ENCODE data around the gene CIAO2A. TPM values are rescaled to one million over a fixed set of nuclear protein-coding genes. Genes with fewer than 3 reads are reported as not detected.
"Not testable (repeated sequence)": the region's sequence is repeated elsewhere in the genome, so short reads cannot be mapped to it uniquely, and the experiment has no call there.

Gene CIAO2A
- total RNA-seq, 2 experiments from 2014 or later, result 78.7 to 84.7 TPM

DNA sequence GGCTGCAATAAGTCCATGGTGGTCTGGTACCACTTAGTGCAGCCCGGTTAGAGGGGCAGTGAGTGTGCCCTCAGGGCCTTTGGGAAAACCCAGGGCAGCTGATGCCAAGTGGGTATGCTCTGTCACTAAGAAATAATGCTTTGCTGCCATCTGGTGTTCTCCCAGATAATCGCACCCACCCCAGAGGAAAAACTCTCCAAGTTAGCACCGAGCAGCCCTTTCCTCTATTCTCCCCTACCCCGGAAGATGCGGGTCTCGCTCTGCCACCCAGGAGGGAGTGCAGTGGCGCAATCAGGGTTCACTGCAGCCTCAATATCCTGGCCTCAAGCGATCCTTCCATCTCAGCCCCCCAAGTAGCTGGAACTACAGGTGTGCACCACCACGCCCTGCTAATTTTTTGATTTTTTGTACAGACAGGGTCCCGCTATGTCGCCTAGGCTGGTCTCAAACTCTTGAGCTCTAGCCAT lies 26.0 kb downstream of the CIAO2A start:
- H3K4me2 ChIP-seq (ENCODE audit: low read length), result peak overlapping the region; percentile 49
- CTCF ChIA-PET (ENCODE audit: unreplicated experiment), result interaction anchor here (0.6 to 1.6 kb wide), 4 partner anchors 25 to 812 kb away, joined by 3 to 8 read pairs (median 4); no protein-coding TSS in a partner anchor
- no TSS peak for BruUV-seq (replicated peaks)
- H3K4me1 ChIP-seq (ENCODE audit: insufficient read depth, low read length, poor library complexity, severe bottlenecking), result peaks cover 17% of the 10 kb centered on the region
- peak overlapping the region; percentile 9 for H3K4me3 ChIP-seq (ENCODE audit: low read depth, low read length, poor library complexity, severe bottlenecking)
- H3K9me3 ChIP-seq (ENCODE audit: low read length), result no peaks in the 10 kb centered on the region
- H3K36me3 ChIP-seq (ENCODE audit: insufficient read depth, low read length), result peaks cover 22% of the 10 kb centered on the region
- H4K20me1 ChIP-seq (ENCODE audit: insufficient read depth, low read length), result no peaks in the 10 kb centered on the region
- H3K79me2 ChIP-seq (ENCODE audit: insufficient read depth, low read depth, low read length), result no peaks in the 10 kb centered on the region
- peak overlapping the region; percentile 92 for H2AFZ ChIP-seq (ENCODE audit: low read length)
- peak; percentile 81 for DNase-seq (ENCODE audit: low spot score)
- TF ChIP-seq EZH2phosphoT487 (IDR thresholded peaks at IDR 0.05; ENCODE audit: borderline replicate concordance, low read depth, low read length), result no peak
- TF ChIP-seq, protein P1, sequence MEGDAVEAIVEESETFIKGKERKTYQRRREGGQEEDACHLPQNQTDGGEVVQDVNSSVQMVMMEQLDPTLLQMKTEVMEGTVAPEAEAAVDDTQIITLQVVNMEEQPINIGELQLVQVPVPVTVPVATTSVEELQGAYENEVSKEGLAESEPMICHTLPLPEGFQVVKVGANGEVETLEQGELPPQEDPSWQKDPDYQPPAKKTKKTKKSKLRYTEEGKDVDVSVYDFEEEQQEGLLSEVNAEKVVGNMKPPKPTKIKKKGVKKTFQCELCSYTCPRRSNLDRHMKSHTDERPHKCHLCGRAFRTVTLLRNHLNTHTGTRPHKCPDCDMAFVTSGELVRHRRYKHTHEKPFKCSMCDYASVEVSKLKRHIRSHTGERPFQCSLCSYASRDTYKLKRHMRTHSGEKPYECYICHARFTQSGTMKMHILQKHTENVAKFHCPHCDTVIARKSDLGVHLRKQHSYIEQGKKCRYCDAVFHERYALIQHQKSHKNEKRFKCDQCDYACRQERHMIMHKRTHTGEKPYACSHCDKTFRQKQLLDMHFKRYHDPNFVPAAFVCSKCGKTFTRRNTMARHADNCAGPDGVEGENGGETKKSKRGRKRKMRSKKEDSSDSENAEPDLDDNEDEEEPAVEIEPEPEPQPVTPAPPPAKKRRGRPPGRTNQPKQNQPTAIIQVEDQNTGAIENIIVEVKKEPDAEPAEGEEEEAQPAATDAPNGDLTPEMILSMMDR (conservative IDR thresholded peaks at IDR 0.05; ENCODE audit: low read length), result peak; percentile 87
- intact Hi-C loops (cut with micrococcal nuclease; ENCODE audit: unreplicated experiment), result loop anchor here (1.0 to 5.0 kb wide), 5 partner anchors 177 to 601 kb away; partner anchors contain the start of gene HERC1
- no peaks in the 10 kb centered on the region for H3K9me2 ChIP-seq (ENCODE audit: insufficient read depth, low read length)
- POLR2A ChIA-PET, result interaction anchor here (0.6 to 0.7 kb wide), 2 partner anchors 25 to 88 kb away, joined by 3 to 4 read pairs; no protein-coding TSS in a partner anchor
- H3K27ac ChIP-seq (ENCODE audit: low read depth, low read length, poor library complexity, severe bottlenecking), result no peak overlapping the region

DNA sequence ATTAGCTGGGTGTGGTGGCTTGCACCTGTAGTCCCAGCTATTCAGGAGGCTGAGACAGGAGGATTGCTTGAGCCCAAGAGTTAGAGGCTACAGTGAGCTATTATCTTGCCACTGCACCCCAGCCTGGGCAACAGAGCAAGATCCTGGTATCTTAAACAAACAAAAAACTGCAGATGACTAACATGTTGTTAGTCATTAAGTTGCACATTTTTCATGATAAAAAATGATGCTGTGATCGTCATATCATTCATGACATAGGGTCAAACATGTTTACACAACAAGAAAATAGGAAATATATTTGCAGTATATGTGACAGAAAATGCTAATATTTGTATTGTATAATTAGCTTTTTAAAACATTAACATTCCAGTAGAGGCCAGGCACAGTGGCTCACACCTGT lies 27.2 kb downstream of the CIAO2A start:
- TF ChIP-seq, protein P1 (conservative IDR thresholded peaks at IDR 0.05; ENCODE audit: low read length), result no peak
- TF ChIP-seq EZH2phosphoT487 (IDR thresholded peaks at IDR 0.05; ENCODE audit: borderline replicate concordance, low read depth, low read length), result no peak
- intact Hi-C loops (cut with micrococcal nuclease; ENCODE audit: unreplicated experiment), result loop anchor here (2.0 to 5.0 kb wide), 2 partner anchors 176 to 234 kb away; partner anchors contain the start of gene HERC1
- no peak for DNase-seq (ENCODE audit: low spot score)

DNA sequence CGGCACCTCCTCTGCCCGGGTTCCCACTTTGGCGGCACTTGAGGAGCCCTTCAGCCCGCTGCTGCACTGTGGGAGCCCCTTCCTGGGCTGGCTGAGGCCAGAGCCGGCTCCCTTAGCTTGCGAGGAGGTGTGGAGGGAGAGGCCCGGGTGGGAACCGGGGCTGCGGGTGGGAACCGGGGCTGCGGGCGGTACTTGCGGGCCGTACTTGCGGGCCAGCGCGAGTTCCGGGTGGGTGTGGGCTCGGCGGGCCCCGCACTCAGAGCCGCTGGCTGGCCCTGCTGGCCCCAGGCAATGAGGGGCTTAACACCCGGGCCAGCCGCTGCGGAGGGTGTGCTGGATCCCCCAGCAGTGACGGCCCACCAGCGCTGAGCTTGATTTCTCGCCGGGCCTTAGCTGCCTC lies 32.9 kb downstream of the CIAO2A start:
- Histone ChIP-seq H3K4me1 (ENCODE audit: insufficient read depth, low read length, poor library complexity, severe bottlenecking) (no peaks in the 10 kb centered on the region), H3K9me2 (ENCODE audit: insufficient read depth, low read length) (no peaks in the 10 kb centered on the region), H4K20me1 (ENCODE audit: insufficient read depth, low read length) (no peaks in the 10 kb centered on the region), H3K27ac (ENCODE audit: low read depth, low read length, poor library complexity, severe bottlenecking) (no peak overlapping the region), H3K36me3 (ENCODE audit: insufficient read depth, low read length) (no peaks in the 10 kb centered on the region), H2AFZ (ENCODE audit: low read length) (no peak overlapping the region), H3K79me2 (ENCODE audit: insufficient read depth, low read depth, low read length) (no peaks in the 10 kb centered on the region), H3K4me2 (ENCODE audit: low read length) (no peak overlapping the region), H3K9me3 (ENCODE audit: low read length) (no peaks in the 10 kb centered on the region), H3K4me3 (ENCODE audit: low read depth, low read length, poor library complexity, severe bottlenecking) (no peak overlapping the region)
- ChIA-PET CTCF (ENCODE audit: unreplicated experiment) (no interaction called here), POLR2A (no interaction called here)
- intact Hi-C loops (cut with micrococcal nuclease; ENCODE audit: unreplicated experiment), result no loop called here
- no peak for TF ChIP-seq EZH2phosphoT487 (IDR thresholded peaks at IDR 0.05; ENCODE audit: borderline replicate concordance, low read depth, low read length)
- TF ChIP-seq, protein P1 (conservative IDR thresholded peaks at IDR 0.05; ENCODE audit: low read length), result no peak
- no TSS peak for BruUV-seq (replicated peaks)
- no peak for DNase-seq (ENCODE audit: low spot score)

More for the DNA sequence above, 27.2 kb downstream of the CIAO2A start:
- no peak overlapping the region for H3K4me3 ChIP-seq (ENCODE audit: low read depth, low read length, poor library complexity, severe bottlenecking)
- no peak overlapping the region for H2AFZ ChIP-seq (ENCODE audit: low read length)
- no peak overlapping the region for H3K27ac ChIP-seq (ENCODE audit: low read depth, low read length, poor library complexity, severe bottlenecking)
- no TSS peak for BruUV-seq (replicated peaks)
- H3K4me2 ChIP-seq (ENCODE audit: low read length), result no peak overlapping the region
- H3K79me2 ChIP-seq (ENCODE audit: insufficient read depth, low read depth, low read length), result no peaks in the 10 kb centered on the region
- H3K36me3 ChIP-seq (ENCODE audit: insufficient read depth, low read length), result peaks cover 10% of the 10 kb centered on the region; the same call in 1 of the 2 replicates
- CTCF ChIA-PET (ENCODE audit: unreplicated experiment), result interaction anchor here (1.4 kb wide), 1 partner anchor 26 kb away, joined by 3 read pairs; no protein-coding TSS in a partner anchor
- H3K4me1 ChIP-seq (ENCODE audit: insufficient read depth, low read length, poor library complexity, severe bottlenecking), result peaks cover 17% of the 10 kb centered on the region
- no peaks in the 10 kb centered on the region for H4K20me1 ChIP-seq (ENCODE audit: insufficient read depth, low read length)
- no peaks in the 10 kb centered on the region for H3K9me2 ChIP-seq (ENCODE audit: insufficient read depth, low read length)
- H3K9me3 ChIP-seq (ENCODE audit: low read length), result no peaks in the 10 kb centered on the region
- POLR2A ChIA-PET, result interaction anchor here (0.7 kb wide), 1 partner anchor 28 kb away, joined by 4 read pairs; the partner anchor contains the start of gene CIAO2A

GRCh38 chr15:64059104-64059503 lies 34.5 kb downstream of the CIAO2A start:
- BruUV-seq (replicated peaks); H3K36me3 ChIP-seq (ENCODE audit: insufficient read depth, low read length); DNase-seq (ENCODE audit: low spot score); intact Hi-C loops (cut with micrococcal nuclease; ENCODE audit: unreplicated experiment); H3K79me2 ChIP-seq (ENCODE audit: insufficient read depth, low read depth, low read length); H3K4me2 ChIP-seq (ENCODE audit: low read length); CTCF ChIA-PET (ENCODE audit: unreplicated experiment); H3K9me2 ChIP-seq (ENCODE audit: insufficient read depth, low read length); H3K4me1 ChIP-seq (ENCODE audit: insufficient read depth, low read length, poor library complexity, severe bottlenecking); H3K4me3 ChIP-seq (ENCODE audit: low read depth, low read length, poor library complexity, severe bottlenecking); H4K20me1 ChIP-seq (ENCODE audit: insufficient read depth, low read length); H2AFZ ChIP-seq (ENCODE audit: low read length); H3K9me3 ChIP-seq (ENCODE audit: low read length); H3K27ac ChIP-seq (ENCODE audit: low read depth, low read length, poor library complexity, severe bottlenecking); POLR2A ChIA-PET: not testable (repeated sequence)
